Measurements from ENCODE around the gene PRRT4.

DNA sequence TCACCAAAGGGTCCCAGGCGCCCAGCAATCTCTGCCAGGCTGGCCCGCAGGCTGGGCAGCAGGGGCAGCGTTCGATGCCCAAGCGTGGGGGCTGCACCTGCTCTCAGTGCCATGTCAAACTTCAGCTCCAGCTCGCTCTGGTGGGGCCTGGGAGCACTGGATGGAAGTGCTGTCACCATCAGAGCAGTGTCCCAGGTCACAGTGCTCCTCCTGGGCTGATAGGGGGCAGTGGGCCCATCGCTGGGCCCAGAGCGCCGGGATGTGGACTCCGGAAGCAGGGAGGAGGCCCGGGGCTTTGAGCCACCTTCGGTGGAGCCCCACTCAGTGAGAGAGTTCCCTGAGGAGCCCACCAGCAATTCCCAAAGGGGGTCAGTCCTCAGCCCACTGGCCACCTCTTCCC, 2.2 kb downstream of the PRRT4 start:
- TF ChIP-seq, protein P1, sequence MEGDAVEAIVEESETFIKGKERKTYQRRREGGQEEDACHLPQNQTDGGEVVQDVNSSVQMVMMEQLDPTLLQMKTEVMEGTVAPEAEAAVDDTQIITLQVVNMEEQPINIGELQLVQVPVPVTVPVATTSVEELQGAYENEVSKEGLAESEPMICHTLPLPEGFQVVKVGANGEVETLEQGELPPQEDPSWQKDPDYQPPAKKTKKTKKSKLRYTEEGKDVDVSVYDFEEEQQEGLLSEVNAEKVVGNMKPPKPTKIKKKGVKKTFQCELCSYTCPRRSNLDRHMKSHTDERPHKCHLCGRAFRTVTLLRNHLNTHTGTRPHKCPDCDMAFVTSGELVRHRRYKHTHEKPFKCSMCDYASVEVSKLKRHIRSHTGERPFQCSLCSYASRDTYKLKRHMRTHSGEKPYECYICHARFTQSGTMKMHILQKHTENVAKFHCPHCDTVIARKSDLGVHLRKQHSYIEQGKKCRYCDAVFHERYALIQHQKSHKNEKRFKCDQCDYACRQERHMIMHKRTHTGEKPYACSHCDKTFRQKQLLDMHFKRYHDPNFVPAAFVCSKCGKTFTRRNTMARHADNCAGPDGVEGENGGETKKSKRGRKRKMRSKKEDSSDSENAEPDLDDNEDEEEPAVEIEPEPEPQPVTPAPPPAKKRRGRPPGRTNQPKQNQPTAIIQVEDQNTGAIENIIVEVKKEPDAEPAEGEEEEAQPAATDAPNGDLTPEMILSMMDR (IDR thresholded peaks at IDR 0.05; ENCODE audit: insufficient read depth, low read length): no peak
- TF ChIP-seq, protein P2, sequence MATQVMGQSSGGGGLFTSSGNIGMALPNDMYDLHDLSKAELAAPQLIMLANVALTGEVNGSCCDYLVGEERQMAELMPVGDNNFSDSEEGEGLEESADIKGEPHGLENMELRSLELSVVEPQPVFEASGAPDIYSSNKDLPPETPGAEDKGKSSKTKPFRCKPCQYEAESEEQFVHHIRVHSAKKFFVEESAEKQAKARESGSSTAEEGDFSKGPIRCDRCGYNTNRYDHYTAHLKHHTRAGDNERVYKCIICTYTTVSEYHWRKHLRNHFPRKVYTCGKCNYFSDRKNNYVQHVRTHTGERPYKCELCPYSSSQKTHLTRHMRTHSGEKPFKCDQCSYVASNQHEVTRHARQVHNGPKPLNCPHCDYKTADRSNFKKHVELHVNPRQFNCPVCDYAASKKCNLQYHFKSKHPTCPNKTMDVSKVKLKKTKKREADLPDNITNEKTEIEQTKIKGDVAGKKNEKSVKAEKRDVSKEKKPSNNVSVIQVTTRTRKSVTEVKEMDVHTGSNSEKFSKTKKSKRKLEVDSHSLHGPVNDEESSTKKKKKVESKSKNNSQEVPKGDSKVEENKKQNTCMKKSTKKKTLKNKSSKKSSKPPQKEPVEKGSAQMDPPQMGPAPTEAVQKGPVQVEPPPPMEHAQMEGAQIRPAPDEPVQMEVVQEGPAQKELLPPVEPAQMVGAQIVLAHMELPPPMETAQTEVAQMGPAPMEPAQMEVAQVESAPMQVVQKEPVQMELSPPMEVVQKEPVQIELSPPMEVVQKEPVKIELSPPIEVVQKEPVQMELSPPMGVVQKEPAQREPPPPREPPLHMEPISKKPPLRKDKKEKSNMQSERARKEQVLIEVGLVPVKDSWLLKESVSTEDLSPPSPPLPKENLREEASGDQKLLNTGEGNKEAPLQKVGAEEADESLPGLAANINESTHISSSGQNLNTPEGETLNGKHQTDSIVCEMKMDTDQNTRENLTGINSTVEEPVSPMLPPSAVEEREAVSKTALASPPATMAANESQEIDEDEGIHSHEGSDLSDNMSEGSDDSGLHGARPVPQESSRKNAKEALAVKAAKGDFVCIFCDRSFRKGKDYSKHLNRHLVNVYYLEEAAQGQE (IDR thresholded peaks at IDR 0.05; ENCODE audit: insufficient replicate concordance, low read depth): no peak
- no peak for TF ChIP-seq POLR2AphosphoS5 (IDR thresholded peaks at IDR 0.05; ENCODE audit: low read depth)
- TF ChIP-seq GABPA (IDR thresholded peaks at IDR 0.05; ENCODE audit: low read depth): no peak
- TF ChIP-seq SPI1 (IDR thresholded peaks at IDR 0.05; ENCODE audit: borderline replicate concordance, low read depth): no peak
